ENCODE results near the gene FAM200C. TPM values are rescaled to one million over a fixed set of nuclear protein-coding genes. Genes with fewer than 3 reads are reported as not detected.
A peak's percentile ranks its signal among the peaks of the same experiment; 100 is the strongest.

Gene FAM200C
- total and polyA plus RNA-seq, 4 donors: 13.3 to 22.8 (median 14.7) TPM

DNA sequence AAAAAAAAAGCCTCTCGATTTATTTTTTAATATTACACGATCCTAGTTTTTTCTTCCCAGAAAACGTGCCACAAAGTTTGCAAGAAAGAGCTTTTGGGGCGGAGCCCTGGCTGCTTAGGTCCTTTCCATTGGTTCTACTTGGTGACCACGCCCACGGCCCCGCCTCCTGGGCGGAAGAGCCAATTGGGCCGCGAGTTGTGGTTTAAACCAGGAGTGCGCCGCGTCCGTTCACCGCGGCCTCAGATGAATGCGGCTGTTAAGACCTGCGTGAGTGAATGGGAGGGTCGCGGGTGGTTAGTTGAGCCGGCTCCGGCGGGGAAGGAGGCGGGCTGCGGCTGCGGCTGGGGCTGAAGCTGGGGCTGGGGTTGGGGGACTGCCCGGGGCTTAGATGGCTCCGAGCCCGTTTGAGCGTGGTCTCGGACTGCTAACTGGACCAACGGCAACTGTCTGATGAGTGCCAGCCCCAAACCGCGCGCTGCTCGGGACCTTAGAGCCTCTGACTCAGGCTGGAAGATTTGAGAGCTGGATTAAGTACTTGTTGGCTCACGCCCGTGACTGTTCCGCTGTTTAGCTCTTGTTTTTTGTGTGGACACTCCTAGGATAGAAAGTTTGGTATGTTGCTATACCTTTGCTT, 21.9 kb upstream of the FAM200C start, which contains the start of gene PTTG1:
TSS of gene PTTG1 (plus strand) at position 231 of the 634 bp plus-strand sequence. CDS start 458 bp downstream, outside the sequence.
- Histone ChIP-seq H3K27me3 (ENCODE audit: control insufficient read depth, insufficient read depth, low read length) (no peaks in the 10 kb centered on the region), H3K4me1 (ENCODE audit: control insufficient read depth, insufficient read depth, low read length) (peaks cover 13% of the 10 kb centered on the region), H3K9me3 (ENCODE audit: control insufficient read depth, insufficient read depth, low read length) (no peaks in the 10 kb centered on the region), H3K27ac (ENCODE audit: low read depth, low read length) (peak within 1 kb of the TSS; percentile 70), H3K36me3 (ENCODE audit: control insufficient read depth, insufficient read depth, low read length) (no peaks in the 10 kb centered on the region), H3K4me3 (ENCODE audit: low read depth, low read length) (peak within 1 kb of the TSS; percentile 79)
- peak in 5 of 6 donors; percentile 90 to 99 (median 94) for DNase-seq (ENCODE audit: low read depth in 4 of 6, low spot score in 6 of 6)
- under 1% methylated on average over 34 of the region's 39 CpGs for WGBS (ENCODE audit: insufficient coverage)

DNA sequence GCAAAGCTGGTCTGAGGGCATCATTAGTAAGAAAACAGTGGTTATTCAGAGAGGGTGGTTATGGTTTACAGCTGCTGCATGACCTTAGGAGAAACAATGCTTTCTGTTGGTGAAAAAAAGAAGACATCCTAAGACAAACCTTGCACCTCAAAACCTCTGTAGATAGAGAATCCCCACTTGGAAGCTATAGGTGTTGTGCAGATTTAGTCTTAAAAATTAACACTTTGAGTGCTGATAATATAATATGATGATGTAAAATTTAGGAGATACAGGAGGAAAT, 20.4 kb upstream of the FAM200C start:
- no peak overlapping the region for H3K27ac ChIP-seq (ENCODE audit: low read depth, low read length)
- no peak overlapping the region for H3K4me3 ChIP-seq (ENCODE audit: low read depth, low read length)
- DNase-seq (ENCODE audit: low read depth in 4 of 6, low spot score in 6 of 6): no peak
- no peaks in the 10 kb centered on the region for H3K9me3 ChIP-seq (ENCODE audit: control insufficient read depth, insufficient read depth, low read length)
- no peaks in the 10 kb centered on the region for H3K27me3 ChIP-seq (ENCODE audit: control insufficient read depth, insufficient read depth, low read length)
- H3K36me3 ChIP-seq (ENCODE audit: control insufficient read depth, insufficient read depth, low read length): no peaks in the 10 kb centered on the region
- H3K4me1 ChIP-seq (ENCODE audit: control insufficient read depth, insufficient read depth, low read length): peaks cover 13% of the 10 kb centered on the region

DNA sequence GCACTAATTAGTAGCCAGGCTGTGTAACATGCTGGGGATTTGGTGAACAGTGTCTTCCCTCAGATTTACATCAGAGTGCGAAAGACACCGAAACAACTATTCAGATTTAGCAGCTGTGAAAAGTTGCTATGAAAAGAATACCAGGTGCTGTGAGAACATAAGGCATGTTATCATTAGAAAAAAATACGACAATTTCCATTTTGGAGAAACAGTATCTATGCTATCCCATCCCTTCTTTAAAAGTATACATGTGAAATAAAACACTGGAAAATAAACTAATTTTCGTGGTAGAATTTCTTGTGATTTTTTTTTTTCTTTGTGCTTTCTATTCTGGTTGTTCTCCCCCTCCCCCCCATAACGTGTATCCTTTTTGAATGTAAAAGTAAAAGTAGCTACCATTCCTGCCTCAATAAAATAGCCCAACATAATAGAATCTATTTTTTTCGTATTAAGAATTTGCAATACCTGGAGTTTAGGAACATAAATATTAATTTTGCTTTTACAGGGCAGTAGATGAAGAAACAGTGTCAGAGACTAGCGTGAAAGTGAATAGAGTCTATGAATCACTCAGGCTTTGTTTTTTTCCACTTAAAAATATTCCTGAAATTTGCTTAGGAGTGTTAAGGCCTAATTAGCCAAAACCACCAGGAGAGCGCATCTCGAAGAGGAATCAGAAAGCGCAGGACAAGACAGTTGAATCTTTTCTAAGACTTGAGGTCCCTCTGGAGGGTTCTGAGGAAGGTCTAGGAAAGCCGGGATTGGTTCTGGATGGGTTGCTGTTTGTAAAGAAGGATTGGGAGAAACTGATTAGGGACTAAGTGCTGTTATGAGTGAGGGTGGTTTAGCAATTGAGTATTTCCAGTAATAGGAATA, 19.8 kb upstream of the FAM200C start:
- peak overlapping the region; percentile 93 for H3K27ac ChIP-seq (ENCODE audit: low read depth, low read length)
- 88% methylated on average over 4 of the region's 11 CpGs for WGBS (ENCODE audit: insufficient coverage)
- peaks cover 13% of the 10 kb centered on the region for H3K4me1 ChIP-seq (ENCODE audit: control insufficient read depth, insufficient read depth, low read length)
- peak overlapping the region; percentile 72 for H3K4me3 ChIP-seq (ENCODE audit: low read depth, low read length)
- no peaks in the 10 kb centered on the region for H3K27me3 ChIP-seq (ENCODE audit: control insufficient read depth, insufficient read depth, low read length)
- no peak for DNase-seq (ENCODE audit: low read depth in 4 of 6, low spot score in 6 of 6)
- no peaks in the 10 kb centered on the region for H3K36me3 ChIP-seq (ENCODE audit: control insufficient read depth, insufficient read depth, low read length)
- H3K9me3 ChIP-seq (ENCODE audit: control insufficient read depth, insufficient read depth, low read length): no peaks in the 10 kb centered on the region

DNA sequence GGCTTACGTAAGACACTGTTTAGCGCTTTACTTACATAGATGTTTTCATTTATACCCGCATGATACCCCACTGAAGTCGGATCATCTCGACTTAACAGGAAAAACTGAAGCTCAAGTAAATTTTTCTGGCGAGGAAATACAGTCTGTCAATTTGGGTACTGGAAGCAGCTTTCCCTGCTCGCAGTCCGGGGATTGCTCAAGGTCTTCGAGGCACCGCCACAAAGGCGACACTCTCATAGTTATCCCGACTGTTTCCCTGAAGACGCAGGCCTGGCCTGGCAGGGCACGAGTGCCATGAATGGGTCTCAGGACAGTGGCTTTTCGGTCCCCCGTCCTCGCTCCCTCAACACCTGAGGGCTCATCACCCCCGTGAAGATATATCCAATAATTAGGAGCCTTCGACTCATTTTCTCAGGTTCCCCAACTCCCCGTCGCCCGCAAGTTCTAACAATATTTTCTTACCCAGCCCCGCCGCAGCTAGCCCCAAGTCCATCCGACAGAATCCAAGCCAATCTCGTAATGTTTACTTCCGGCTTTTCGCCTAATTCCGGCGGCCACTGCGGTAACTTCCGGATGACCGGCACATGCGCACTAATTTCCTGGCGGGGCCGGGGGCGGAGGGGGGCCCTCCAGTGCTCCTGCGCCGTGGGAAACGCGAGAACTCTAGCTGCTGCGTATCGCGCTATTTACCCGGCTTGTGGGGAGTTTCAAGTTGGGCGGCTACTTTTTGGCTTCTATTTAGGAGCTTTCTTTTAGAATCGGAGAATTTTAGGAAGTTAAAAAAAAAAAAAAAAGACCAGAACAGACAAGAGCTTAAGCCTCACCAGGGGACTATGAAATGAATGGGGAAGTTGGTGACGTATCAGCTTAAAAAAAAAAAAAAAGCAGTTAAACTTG, 19.0 kb upstream of the FAM200C start, which contains the start of gene SLU7:
TSS of gene SLU7 (minus strand) at position 521 of the 897 bp plus-strand sequence. CDS start 3,787 bp downstream, outside the sequence.
- peak within 1 kb of the TSS; percentile 93 for H3K27ac ChIP-seq (ENCODE audit: low read depth, low read length)
- DNase-seq (ENCODE audit: low read depth in 4 of 6, low spot score in 6 of 6): peak in 5 of 6 donors; percentile 88 to 98 (median 89)
- H3K36me3 ChIP-seq (ENCODE audit: control insufficient read depth, insufficient read depth, low read length): peaks cover 4% of the 10 kb centered on the region
- no peaks in the 10 kb centered on the region for H3K27me3 ChIP-seq (ENCODE audit: control insufficient read depth, insufficient read depth, low read length)
- H3K4me3 ChIP-seq (ENCODE audit: low read depth, low read length): peak within 1 kb of the TSS; percentile 72
- H3K9me3 ChIP-seq (ENCODE audit: control insufficient read depth, insufficient read depth, low read length): no peaks in the 10 kb centered on the region
- peaks cover 13% of the 10 kb centered on the region for H3K4me1 ChIP-seq (ENCODE audit: control insufficient read depth, insufficient read depth, low read length)
- 0% methylated on average over 40 of the region's 48 CpGs for WGBS (ENCODE audit: insufficient coverage)

DNA sequence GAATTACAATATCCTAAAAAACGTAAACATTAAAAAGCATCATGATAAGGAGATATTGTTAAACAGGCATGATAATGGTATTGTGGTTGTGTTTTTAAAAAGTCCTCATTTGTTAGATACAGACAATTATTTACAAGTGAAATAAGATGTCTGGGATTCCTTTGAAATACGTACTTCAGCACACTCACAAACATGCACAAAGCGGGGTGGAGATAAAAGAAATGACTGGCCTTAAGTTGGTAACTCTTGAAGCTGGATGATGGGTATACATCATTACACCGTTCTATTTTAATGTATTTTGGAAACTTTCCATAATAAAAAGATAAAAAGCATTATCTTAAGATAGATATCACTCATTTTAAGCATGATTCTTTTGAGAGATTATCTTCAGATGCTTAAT, 1.0 kb downstream of the FAM200C start:
- Histone ChIP-seq H3K9me3 (ENCODE audit: control insufficient read depth, insufficient read depth, low read length) (no peaks in the 10 kb centered on the region), H3K4me1 (ENCODE audit: control insufficient read depth, insufficient read depth, low read length) (peaks cover 7% of the 10 kb centered on the region), H3K27ac (ENCODE audit: low read depth, low read length) (no peak overlapping the region), H3K4me3 (ENCODE audit: low read depth, low read length) (peak overlapping the region; percentile 83), H3K36me3 (ENCODE audit: control insufficient read depth, insufficient read depth, low read length) (peaks cover 15% of the 10 kb centered on the region), H3K27me3 (ENCODE audit: control insufficient read depth, insufficient read depth, low read length) (no peaks in the 10 kb centered on the region)
- DNase-seq (ENCODE audit: low read depth in 4 of 6, low spot score in 6 of 6): no peak
- whole genome bisulfite sequencing (ENCODE audit: insufficient coverage): no CpG with 5 or more reads among the region's 4 CpGs

GRCh38 chr5:160397492-160397891, 2.4 kb downstream of the FAM200C start:
- Histone ChIP-seq H3K9me3 (ENCODE audit: control insufficient read depth, insufficient read depth, low read length) (no peaks in the 10 kb centered on the region), H3K4me1 (ENCODE audit: control insufficient read depth, insufficient read depth, low read length) (peaks cover 7% of the 10 kb centered on the region), H3K4me3 (ENCODE audit: low read depth, low read length) (no peak overlapping the region), H3K27me3 (ENCODE audit: control insufficient read depth, insufficient read depth, low read length) (no peaks in the 10 kb centered on the region), H3K36me3 (ENCODE audit: control insufficient read depth, insufficient read depth, low read length) (peaks cover 8% of the 10 kb centered on the region), H3K27ac (ENCODE audit: low read depth, low read length) (no peak overlapping the region)
- no CpG with 5 or more reads among the region's 1 CpG for WGBS (ENCODE audit: insufficient coverage)
- DNase-seq (ENCODE audit: low read depth in 4 of 6, low spot score in 6 of 6): no peak

DNA sequence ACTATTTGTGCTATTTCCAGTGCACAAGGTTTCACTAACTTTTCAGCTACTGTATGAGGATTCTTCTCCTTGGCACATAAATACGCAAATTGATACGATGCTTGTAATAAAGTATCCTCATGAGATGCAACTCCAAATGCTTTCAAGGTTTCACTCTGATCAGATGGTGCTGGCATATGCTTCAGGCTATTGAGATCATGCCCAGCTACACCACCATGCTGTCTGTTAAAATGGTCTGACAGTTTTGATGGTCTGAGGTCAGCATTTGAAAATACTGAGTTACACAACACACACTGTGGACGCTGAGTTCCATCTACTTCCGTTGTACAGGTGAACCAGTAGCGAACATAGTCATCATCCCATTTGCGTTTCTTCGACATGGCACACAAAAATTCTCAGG, 4.7 kb downstream of the FAM200C start:
- peaks cover 7% of the 10 kb centered on the region for H3K4me1 ChIP-seq (ENCODE audit: control insufficient read depth, insufficient read depth, low read length)
- H3K27me3 ChIP-seq (ENCODE audit: control insufficient read depth, insufficient read depth, low read length): no peaks in the 10 kb centered on the region
- DNase-seq (ENCODE audit: low read depth in 4 of 6, low spot score in 6 of 6): no peak
- no peak overlapping the region for H3K4me3 ChIP-seq (ENCODE audit: low read depth, low read length)
- H3K27ac ChIP-seq (ENCODE audit: low read depth, low read length): no peak overlapping the region
- 87% methylated on average over 5 of the region's 7 CpGs for WGBS (ENCODE audit: insufficient coverage)
- H3K9me3 ChIP-seq (ENCODE audit: control insufficient read depth, insufficient read depth, low read length): no peaks in the 10 kb centered on the region
- H3K36me3 ChIP-seq (ENCODE audit: control insufficient read depth, insufficient read depth, low read length): peaks cover 5% of the 10 kb centered on the region

GRCh38 chr5:160390787-160391696, 8.8 kb downstream of the FAM200C start:
- WGBS (ENCODE audit: insufficient coverage): 70% methylated on average over 4 of the region's 8 CpGs

More at GRCh38 chr5:160390787-160391696, 8.8 kb downstream of the FAM200C start:
- DNase-seq (ENCODE audit: low read depth in 4 of 6, low spot score in 6 of 6): peak in 3 of 6 donors; percentile 26 to 84 (median 59)
- peaks cover 7% of the 10 kb centered on the region for H3K9me3 ChIP-seq (ENCODE audit: control insufficient read depth, insufficient read depth, low read length)
- H3K27ac ChIP-seq (ENCODE audit: low read depth, low read length): no peak overlapping the region
- H3K4me3 ChIP-seq (ENCODE audit: low read depth, low read length): no peak overlapping the region
- H3K36me3 ChIP-seq (ENCODE audit: control insufficient read depth, insufficient read depth, low read length): peaks cover 6% of the 10 kb centered on the region
- H3K27me3 ChIP-seq (ENCODE audit: control insufficient read depth, insufficient read depth, low read length): no peaks in the 10 kb centered on the region
- no peaks in the 10 kb centered on the region for H3K4me1 ChIP-seq (ENCODE audit: control insufficient read depth, insufficient read depth, low read length)

All from spinal cord (tissue), 10 donors.